SHP77 treated with DMSO at 0.1 percent for 48 hours (cell line): Measurements from ENCODE around the gene EPHB2.
"Not testable (repeated sequence)": the region's sequence is repeated elsewhere in the genome, so short reads cannot be mapped to it uniquely, and the experiment has no call there.

Experiments
- DNase-seq: peaks from one replicate; lab custom pipeline; 2025; lab: John Stamatoyannopoulos, UW

Gene EPHB2

GRCh38 chr1:22691031-22691753, 19.4 kb upstream of the EPHB2 start:
- no peak for DNase-seq

GRCh38 chr1:22694172-22694571, 16.5 kb upstream of the EPHB2 start:
- DNase-seq, result no peak

GRCh38 chr1:22696610-22697009, 14.0 kb upstream of the EPHB2 start:
- DNase-seq, result no peak

DNA sequence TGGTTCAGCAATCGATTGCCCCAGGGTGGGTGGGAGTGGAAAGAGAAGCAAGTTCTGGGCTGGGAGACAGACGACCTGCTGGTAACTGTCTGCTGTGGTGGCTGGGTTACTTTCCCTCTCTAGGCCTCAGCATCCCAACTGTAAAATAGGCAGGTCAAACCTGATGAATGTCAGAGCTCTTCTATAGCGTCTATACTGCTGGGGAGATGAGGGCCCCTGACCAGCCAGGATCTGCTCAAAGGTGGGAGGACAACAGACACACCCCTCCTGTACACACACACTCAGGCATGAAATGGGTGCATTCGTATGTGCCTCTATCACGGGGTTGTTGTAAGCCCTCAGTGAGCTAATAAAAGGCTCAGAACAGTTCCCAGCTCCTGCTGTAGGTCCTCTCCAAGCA, 12.7 kb upstream of the EPHB2 start:
- no peak for DNase-seq

DNA sequence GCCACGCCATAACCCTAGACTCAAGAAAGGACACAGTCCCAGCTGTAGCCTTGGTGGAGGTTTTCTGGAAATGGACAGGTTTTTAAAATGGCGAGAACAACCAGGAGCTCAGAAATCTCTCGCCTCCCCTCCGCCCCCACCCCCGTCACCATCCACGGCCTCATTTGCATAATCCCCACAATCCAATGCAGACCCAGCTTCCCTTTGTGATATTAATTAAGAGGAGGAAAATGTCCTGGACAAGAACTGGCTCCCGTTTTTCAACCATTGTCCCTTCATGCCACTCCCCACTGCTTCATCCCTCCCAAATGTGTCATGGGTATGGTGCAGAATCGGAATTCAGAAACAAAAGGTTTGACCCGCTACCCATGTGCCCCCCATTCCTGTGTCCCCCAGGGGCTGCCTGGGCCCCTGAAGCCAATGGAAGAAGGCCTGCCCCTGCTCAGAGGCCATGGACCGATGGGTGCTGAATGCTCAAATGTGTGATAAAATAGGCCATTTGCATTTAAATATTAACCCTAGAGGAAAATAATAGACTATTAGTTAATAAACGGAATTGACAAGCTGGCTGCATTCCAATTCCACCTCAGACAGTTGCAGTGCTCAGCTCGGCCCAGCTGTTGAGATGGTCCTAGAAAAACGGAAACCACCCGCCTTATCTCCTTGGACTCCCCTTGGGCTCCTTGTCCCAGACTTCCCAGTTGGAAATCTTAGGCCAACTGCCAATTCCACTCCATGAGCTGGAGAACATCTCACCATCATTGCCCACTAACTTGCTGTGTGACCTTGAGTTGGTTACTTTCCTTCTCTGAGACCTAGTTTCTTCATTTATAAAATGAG, 10.7 kb upstream of the EPHB2 start:
- DNase-seq, result no peak

GRCh38 chr1:22702296-22703085, 8.1 kb upstream of the EPHB2 start:
- DNase-seq, result no peak

GRCh38 chr1:22704440-22705067, 6.1 kb upstream of the EPHB2 start:
- peak; percentile 9 for DNase-seq

- no peak for DNase-seq
These were observed 5.1 kb upstream of the EPHB2 start for GRCh38 chr1:22705586-22705985.

GRCh38 chr1:22706100-22706499, 4.5 kb upstream of the EPHB2 start:
- DNase-seq, result not testable (repeated sequence)

- DNase-seq, result no peak
These were observed 1.9 kb upstream of the EPHB2 start for GRCh38 chr1:22708777-22709176.

DNA sequence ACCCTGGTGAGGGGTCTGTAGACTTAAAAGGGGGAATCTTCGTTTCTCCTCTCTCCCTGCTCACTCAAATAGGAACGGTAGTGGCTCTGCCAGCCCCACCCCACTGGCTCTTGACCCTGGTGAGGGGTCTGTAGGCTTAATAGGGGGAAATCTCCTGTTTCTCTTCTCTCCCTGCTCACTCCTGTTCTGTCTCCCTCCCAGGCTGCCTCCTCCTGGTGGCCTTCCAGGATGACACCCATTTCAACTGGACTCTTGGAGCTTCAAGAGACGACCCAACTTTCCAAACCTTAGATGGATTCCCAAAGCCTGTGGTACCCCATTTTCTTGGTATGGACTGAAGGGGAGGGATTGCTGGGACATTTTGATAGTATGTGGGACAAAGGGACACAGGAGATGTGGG, 1.4 kb upstream of the EPHB2 start:
- no peak for DNase-seq

- DNase-seq, result no peak
These were observed 543 bp upstream of the EPHB2 start for GRCh38 chr1:22709891-22710700.

DNA sequence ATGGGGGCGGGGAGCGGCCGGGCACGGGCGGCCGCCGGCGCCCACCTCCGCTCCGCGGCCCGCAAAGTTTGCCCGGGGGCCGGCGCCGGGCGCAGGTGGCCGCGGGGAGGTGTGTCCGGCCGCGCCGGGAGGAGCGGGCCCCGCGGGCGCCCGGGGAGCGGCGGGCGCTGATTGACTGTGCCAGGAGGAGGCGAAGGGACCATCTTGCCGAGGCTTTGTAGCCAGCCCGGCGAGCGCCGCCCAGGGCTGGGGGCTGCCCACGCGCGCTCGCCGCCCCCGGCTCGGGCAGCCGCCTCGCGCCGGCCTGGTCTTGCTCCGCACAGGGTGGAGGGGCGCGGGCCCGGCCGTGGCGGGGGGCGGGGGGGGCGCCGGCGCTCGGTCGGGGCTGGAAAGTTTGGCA, 432 bp downstream of the EPHB2 start:
- DNase-seq, result no peak

GRCh38 chr1:22711591-22712501, 1.2 kb downstream of the EPHB2 start:
- DNase-seq, result no peak

DNA sequence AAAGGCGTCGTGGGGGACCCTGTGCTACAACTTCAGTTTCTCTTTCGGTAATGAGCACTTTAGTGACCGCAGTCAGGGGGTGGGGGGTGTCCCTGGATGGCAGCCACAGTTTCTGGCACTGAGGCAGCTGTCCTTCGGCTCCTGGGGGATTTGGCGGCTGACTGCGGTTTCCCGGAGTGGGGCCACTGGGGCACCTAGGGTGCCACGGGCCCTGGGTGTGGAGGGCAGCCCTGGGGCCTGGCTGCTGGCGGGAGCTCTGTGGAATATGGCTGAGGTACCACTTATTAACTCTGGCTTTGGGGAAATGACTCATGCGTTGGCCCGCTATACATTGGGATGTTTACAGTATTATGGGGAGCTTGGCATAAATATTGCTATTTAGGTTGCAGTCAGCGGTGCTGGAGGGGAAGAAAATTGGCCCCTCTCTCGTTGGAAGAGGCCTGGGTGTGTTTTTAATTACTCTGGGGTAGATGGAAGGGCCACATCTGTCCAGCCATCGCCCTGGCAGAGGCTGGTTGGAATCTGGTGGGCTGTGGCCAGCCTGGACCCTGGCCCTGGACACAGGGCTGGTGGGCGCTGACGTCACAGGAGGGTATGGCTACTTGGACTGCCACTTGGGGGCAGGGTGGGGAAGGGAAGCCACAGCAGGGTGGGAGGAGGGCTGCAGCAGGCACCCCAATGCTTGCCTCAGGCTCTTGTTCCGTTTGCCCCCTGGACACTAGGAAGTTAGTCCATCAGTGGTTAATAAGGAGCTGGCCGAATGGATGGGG, 2.0 kb downstream of the EPHB2 start:
- DNase-seq, result no peak

DNA sequence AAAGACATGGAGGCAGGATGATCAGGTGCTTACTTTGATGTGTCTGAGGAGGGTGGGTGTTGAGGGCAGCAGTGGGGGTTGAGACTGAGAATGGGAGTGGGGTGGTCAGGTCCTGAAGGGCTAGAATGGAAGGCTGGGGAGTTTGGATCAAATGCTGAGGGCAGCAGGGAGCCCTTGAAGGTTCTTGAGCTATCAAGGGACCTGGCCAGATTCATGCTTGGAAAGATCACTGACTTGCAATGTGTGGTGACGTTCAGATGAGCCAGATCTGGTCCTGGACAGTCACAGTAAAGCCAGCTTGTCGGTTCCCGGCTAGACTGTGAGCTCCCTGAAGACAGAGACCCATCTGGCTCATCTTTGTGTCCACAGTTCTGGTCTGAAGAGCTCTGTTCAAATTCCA, 3.8 kb downstream of the EPHB2 start:
- no peak for DNase-seq

GRCh38 chr1:22717037-22717760, 6.6 kb downstream of the EPHB2 start:
- no peak for DNase-seq

- no peak for DNase-seq
These were observed 10.7 kb downstream of the EPHB2 start for GRCh38 chr1:22721122-22721873.
